Left lobe of liver (tissue), 2 donors: ENCODE results near the gene DNAH11. TPM values are rescaled to one million over a fixed set of nuclear protein-coding genes. Genes with fewer than 3 reads are reported as not detected.
"Not testable (repeated sequence)": the region's sequence is repeated elsewhere in the genome, so short reads cannot be mapped to it uniquely, and the experiment has no call there.

Source experiments
- ATAC-seq: fragments of 200-7000 bp; cut with Tn5 transposase; one replicate; pipeline ENCODE4 v1.9.1; 2020; ENCODE audit warnings: mild to moderate bottlenecking, moderate library complexity
- DNase-seq: peaks from one replicate; pipeline ENCODE4 v3.0.0-alpha.2; 2020; ENCODE audit warnings: low spot score
- total RNA-seq: library from RNA; stranded (reverse); gene quantifications from one replicate; pipeline ENCODE4 v1.2.1, GENCODE V29; 2021
- donor health status: DM: no; HTN: no; CAD: no; lungs with moderate emphysema.
- donor health status: DM: no; HTN: yes; CAD: no.

DNAH11 gene
- total RNA-seq, 1 donor from 2014 or later, result 1.7 TPM

DNA sequence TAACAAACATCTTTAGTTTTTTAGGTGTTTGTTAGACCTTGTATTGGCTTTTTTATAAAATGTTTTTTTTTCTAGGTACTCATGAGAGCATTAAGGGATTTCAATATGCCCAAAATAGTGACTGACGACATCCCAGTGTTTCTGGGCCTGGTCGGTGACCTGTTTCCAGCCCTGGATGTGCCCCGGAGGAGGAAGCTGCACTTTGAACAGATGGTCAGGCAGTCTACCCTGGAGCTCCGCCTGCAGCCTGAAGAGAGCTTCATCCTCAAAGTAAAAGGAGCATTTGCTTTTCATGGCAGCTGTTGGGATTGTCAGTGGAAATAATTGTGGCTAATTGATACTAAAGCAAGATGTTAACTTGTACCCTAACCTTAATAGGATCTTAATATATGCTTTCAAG lies 161.5 kb downstream of the DNAH11 start:
- DNase-seq (no peak), ATAC-seq (peak; percentile 79)

GRCh38 chr7:21706131-21706530 lies 163.3 kb downstream of the DNAH11 start:
- ATAC-seq (no peak), DNase-seq (no peak)

DNA sequence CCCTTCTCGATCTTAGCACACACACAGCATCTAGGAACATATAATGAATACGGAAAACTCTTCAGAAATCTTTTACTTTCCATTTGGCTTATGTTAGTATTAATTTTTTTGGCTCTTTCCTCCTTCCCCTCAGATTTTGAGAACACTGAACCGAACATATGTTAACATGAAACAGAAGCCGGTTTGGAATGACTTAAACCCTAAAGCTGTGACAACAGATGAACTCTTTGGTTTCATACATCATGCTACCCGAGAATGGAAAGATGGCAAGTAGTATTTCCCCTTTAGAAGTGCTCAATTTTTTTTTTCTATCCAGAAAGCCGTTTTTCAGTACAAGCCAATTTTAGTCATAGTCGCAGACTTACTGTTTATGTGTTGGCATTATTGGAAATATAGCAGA lies 164.7 kb downstream of the DNAH11 start:
- ATAC-seq (no peak), DNase-seq (no peak)

- no peak for ATAC-seq
- no peak for DNase-seq
Observed at GRCh38 chr7:21708096-21708495, 165.3 kb downstream of the DNAH11 start.

- ATAC-seq (no peak), DNase-seq (no peak)
Observed at GRCh38 chr7:21717323-21717722, 174.5 kb downstream of the DNAH11 start.

DNA sequence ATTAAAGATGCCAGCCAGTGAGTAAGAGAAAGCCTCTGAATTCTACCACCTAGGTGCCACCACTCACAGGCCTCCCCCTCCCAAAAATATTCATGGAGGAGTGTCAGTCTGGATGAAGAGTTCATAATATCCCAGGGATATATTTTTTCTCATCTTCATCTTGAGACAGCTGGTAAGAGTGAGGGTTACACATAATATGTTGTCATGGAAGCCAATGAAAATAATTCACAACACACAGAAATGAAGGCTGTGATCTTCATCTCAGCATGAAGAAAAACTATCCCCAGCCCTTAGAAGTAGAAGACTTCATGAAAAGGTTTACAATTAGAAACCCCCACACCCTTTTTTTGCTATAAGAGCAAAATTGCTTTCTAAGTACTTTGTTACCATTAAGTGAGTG lies 175.6 kb downstream of the DNAH11 start:
- no peak for ATAC-seq

DNA sequence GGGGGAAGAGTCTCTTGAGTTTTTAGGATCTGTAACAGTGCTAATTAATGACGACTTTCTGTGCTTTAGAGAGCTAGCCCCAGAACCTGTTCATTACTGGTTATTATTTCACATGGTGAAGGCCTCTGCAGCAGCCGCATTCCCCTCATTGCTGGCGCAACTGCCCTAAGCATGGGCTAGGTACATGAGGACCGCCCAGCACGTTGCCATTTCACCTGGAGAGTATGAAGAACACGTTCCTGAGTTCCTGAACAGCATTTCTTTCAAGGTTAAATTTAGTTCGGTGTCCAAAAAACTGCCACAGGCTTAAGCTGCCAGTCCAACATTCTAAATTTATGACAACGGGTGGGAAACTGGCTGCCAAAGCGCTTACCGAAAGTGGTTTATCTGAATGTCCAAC lies 177.0 kb downstream of the DNAH11 start:
- no peak for ATAC-seq
- DNase-seq, result no peak

More for the DNA sequence above, 175.6 kb downstream of the DNAH11 start:
- no peak for DNase-seq

DNA sequence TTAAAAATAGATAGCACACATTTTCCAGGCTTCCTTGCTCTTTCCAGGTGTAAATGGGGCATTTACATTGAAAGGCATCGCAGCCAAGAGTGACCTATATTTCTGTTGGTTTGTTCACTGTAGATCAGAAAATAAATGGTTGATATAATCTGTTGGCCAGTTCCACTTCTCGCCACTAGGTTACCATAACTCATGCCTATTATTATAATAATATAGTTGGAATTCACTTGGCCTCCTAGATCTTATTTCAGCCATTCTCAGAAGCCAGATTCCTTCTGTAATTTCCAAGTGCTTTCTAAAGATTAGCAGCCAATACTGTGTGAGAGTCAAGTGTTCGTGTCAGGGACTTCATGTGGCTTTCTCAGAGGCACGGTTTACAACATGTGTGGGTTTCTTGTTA lies 179.5 kb downstream of the DNAH11 start:
- ATAC-seq, result no peak
- DNase-seq, result no peak

DNA sequence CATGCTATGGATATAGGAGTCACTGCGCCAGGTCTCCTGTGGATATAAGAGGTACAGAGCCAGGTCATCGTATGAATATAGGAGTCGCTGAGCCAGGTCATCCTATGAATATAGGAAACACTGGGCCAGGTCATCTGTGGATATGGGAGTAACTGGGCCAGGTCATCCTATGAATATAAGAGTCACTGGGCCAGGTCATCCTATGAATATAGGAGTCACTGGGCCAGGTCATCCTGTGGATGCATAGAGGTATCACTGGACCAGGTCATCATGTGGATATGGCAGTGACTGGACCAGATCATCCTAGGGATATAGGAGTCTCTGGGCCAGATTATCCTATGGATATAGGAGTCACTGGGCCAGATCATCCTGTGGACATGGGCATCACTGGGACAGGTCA lies 181.7 kb downstream of the DNAH11 start:
- ATAC-seq, result no peak
- DNase-seq, result no peak

- peak; percentile 75 for ATAC-seq
- no peak for DNase-seq
Observed at GRCh38 chr7:21730399-21730798, 187.6 kb downstream of the DNAH11 start.

- DNase-seq, result no peak
- ATAC-seq, result no peak
Observed at GRCh38 chr7:21731977-21732376, 189.1 kb downstream of the DNAH11 start.

DNA sequence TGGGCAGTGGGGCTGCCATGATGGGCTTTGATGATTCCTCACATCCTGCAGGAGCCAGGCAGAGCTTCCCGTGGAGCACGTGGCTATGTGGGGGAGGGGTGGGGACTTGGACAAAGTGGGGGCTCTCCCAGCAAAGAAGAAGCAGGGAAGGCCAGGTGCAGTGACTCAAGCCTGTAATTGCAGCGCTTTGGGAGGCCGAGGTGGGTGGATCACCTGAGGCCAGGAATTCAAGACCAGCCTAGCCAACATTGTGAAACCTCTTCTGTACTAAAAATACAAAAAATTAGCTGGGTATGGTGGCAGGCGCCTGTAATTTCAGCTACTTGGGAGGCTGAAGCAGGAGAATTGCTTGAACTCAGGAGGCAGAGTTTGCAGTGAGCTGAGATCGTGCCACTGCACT lies 190.1 kb downstream of the DNAH11 start:
- not testable (repeated sequence) for DNase-seq, ATAC-seq

DNA sequence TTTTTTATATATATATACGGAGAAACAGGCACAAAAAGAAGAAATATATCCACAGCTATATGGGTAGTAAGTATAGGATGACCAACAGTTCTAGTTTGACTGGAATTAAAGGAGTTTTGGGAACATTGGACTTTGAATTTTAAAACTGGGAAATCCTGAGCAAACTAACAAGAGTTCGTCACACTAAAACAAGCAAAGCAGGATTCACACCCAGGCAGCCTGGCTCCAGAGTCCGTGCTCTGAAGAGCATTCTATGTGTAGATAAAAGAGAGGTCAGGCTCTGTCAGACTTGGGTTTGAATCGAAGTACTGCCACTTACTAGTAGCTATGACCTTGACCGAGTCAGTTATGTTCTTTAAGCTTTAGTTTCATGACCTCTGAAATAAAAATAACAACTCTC lies 191.0 kb downstream of the DNAH11 start:
- ATAC-seq, result peak; percentile 90

GRCh38 chr7:21743493-21743892 lies 200.7 kb downstream of the DNAH11 start:
- DNase-seq (no peak), ATAC-seq (peak; percentile 97)

More for the DNA sequence above, 191.0 kb downstream of the DNAH11 start:
- DNase-seq, result peak; percentile 62

- no peak for DNase-seq
- ATAC-seq, result no peak
Observed at GRCh38 chr7:21746949-21747348, 204.1 kb downstream of the DNAH11 start.

DNA sequence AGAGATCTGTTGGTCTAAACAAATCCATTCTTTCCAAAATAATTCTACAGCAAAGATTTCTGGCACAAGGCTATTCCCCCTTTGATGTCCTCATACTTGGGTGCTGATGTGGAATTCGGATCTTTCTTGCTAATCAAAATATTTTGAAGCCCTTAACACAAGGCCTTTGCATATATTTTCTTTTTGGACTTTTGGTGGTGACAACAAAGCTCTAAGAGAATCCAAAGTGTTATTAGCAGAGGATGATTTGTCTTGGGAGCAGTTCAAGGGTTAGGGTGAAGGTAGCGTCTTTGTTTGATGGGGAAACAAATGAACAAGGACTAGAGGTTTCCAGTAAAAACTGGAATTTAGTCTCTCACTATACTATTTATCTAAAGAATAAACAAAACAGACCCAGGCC lies 205.0 kb downstream of the DNAH11 start:
- no peak for ATAC-seq
- DNase-seq, result no peak

DNA sequence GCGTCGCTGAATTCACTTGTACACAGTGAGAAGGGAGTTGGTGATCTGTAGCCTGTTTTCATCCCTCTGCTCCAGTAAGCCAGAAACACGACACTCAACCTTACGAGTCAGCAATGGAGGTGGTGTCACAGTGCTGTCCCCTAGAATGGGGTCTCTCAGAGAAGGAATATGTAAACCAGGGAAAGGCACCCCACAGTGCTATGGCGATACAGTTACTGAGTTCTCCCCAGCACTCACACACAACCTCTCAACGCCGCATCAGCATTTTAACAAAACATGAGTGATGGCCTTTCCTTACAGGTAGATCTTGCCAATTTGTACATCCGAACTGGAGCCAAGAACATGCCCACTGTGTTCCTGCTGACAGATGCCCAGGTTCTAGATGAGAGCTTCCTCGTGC lies 206.5 kb downstream of the DNAH11 start:
- DNase-seq, result no peak
- no peak for ATAC-seq

DNA sequence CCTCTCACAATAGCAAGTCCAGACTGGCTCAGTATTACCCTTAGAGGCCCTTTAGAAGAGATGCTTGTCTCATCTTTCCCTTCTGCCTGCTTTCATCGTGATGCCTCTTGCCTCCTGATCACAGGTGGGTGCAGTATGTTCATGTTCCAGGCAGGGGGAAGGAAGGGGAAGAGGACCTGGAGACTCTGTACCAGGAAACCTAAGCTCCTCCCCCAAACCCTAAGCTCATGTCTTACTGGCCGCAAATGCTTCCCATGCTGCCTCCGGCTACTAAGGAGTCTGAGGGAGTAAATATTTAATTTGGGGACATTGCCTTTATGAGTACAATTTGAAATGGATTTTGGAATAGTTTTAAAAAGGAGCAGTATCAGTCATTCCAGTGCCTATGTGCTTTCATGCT lies 210.2 kb downstream of the DNAH11 start:
- no peak for DNase-seq
- ATAC-seq, result no peak

GRCh38 chr7:21754963-21755362 lies 212.1 kb downstream of the DNAH11 start:
- ATAC-seq (no peak), DNase-seq (no peak)

- DNase-seq (no peak), ATAC-seq (no peak)
Observed at GRCh38 chr7:21757537-21758282, 214.9 kb downstream of the DNAH11 start.

DNA sequence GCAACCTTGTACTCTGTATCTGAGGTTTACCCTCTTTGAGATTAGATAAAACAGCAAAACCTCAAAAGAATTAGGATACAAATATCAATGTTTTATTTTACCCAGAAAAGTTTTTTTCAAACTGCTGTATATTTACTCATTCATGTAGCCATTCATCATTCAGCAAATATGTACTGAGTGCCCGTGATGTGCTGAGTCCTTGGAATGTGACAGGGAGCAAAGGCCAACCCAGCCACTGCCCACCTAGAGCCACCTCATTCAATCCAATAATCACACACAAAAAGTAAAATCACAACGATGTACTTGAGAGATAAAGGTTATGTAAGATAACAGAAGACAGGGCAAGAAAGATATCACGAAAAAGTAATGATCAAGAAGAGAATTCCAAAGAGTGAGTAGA lies 215.4 kb downstream of the DNAH11 start:
- no peak for ATAC-seq
- no peak for DNase-seq

DNA sequence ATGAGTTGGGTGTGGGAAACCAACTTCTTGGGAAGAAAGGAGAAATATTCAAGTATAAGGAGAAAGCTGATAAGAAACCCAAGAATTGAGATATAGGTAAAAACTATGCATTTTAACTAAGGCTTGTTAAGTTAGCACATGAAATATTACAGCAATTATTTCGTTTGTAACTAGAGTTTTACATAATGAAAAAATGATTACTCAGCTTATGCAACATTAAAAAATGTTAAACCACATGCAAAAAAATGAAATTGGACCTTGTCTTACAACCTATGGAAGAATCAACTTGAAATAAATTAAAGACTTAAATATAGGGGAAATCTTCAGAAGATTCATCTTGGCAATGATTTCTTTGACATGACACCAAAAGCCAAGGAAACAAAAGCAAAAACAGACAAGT lies 219.6 kb downstream of the DNAH11 start:
- ATAC-seq (no peak), DNase-seq (no peak)

- ATAC-seq, result no peak
- no peak for DNase-seq
Observed at GRCh38 chr7:21763818-21764217, 221.0 kb downstream of the DNAH11 start.
